SH-SY5Y (cell line): ENCODE measurements around the gene CASK.

Experiments used
- GATA2 ChIP-seq: IDR thresholded peaks from 2 replicates; pipeline ENCODE4 v1.6.1; 2011; ENCODE audit warnings: mild to moderate bottlenecking, low read depth, low read length
- GATA3 ChIP-seq: IDR thresholded peaks from 2 replicates; pipeline ENCODE4 v1.6.1; 2011; ENCODE audit warnings: low read depth, mild to moderate bottlenecking, low read length, moderate library complexity

DNA sequence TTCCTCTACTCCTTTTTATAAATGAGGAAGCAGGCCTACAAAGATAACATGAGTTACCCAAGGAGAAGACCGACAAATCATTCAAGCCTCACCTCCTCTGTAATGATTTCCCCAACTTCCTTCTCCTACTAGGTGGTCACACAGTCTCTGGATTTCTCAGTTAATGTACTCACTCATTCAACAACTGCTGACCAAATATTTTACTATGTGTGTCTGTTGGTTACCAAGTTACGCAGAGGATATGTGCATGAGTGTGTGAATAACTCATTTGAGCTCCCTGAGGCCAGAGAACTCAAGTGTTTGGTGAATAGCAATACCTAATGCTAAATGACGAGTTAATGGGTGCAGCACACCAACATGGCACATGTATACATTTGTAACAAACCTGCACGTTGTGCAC lies 10.4 kb downstream of the CASK start:
- no peak for TF ChIP-seq GATA2
- no peak for TF ChIP-seq GATA3
